Measurements from ENCODE around the gene PURA. TPM values are rescaled to one million over a fixed set of nuclear protein-coding genes. Genes with fewer than 3 reads are reported as not detected.
A peak's percentile ranks its signal among the peaks of the same experiment; 100 is the strongest.

The PURA gene
- 10.3 TPM for polyA plus RNA-seq (2013, experiment 1 of 2; ENCODE audit: insufficient read length)
- polyA plus RNA-seq (2013, experiment 2 of 2; ENCODE audit: insufficient read length): 11.4 TPM

- DNase-seq: peak; percentile 96
Observed at GRCh38 chr5:140113699-140114263, at the start of gene PURA. PURA (plus strand) TSS chr5:140114109; CDS start chr5:140114182, 73 bp downstream.

DNA sequence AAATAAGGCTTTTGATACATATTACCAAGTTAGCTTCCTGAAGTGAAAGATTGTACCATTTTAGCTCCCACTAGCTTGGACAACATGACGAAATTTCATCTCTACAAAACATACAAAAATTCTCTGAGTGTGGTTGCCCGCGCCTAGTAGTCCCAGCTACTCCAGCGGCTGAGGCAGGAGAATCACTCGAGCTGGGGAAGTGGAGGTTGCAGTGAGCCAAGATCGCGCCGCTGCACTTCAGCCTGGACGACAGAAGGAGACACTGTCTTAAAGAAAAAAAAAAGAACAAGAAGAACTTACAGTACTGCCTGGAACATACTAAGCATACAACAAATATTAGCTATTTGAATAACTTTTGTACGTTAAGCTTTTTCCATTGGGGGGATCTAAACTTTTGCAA, 41.1 kb upstream of the PURA start:
- no peak for DNase-seq

DNA sequence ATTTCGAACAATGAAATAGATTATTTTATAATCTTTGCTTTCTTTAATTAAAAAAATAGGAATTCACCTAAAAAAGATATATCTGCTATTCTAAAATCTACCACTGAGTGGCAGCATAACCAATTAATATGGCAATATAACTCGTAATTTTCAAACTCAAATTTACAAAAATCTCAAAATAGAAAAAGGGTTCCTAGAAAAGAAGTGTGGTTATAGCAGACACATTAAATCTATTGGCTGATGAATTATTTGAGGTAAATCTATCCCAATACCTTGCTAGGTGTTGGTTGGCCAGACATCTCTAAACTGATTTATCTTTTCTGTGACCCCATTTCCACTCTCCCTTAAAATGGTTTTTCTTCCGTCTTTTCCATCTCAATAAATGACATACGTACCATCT, 40.6 kb upstream of the PURA start:
- DNase-seq: peak; percentile 26

GRCh38 chr5:140075371-140075770, 38.5 kb upstream of the PURA start:
- DNase-seq: peak; percentile 20

- DNase-seq: no peak
Observed at GRCh38 chr5:140076142-140076541, 37.8 kb upstream of the PURA start.

DNA sequence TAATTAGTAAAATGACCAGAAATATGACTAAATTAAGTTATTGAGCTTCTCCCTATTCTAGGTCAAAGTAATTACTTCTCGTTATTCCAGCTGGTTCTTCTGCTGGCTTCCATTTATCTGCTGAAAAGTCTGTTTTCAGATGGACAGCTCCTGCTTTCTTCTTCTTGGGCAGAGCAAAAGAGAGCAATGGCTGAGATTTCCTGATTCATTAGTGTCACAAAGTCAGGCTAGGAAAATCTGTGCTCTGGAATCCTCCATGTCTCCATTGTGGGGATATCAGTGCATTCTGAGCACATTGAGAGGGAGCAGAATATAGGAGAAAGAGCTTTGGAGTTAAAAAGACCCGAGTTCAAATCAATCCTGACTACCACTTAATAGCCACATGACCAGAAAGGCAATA, 37.1 kb upstream of the PURA start:
- DNase-seq: no peak

GRCh38 chr5:140083120-140083519, 30.8 kb upstream of the PURA start:
- no peak for DNase-seq

- no peak for DNase-seq
Observed at GRCh38 chr5:140083650-140084049, 30.3 kb upstream of the PURA start.

DNA sequence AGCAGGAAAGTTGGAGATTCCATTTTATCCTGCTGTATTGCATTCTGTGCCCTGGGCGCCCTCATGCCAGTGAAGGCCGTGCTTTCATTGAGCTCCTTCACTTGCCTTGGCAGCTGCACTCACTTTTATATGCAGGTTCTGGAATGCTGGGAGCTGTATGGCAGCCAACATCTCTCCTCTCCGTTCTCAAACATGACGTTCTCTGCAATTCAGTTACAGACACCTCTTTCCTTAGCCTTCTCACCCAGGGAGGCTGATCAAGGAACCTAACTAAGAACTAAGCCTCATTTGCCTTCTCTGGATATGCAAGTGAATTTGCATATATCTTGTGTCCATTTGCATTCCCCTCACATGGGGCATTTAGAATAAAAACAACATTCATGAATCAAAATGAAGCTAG, 29.4 kb upstream of the PURA start:
- no peak for DNase-seq

GRCh38 chr5:140090251-140090650, 23.7 kb upstream of the PURA start:
- DNase-seq: no peak

- DNase-seq: no peak
Observed at GRCh38 chr5:140093179-140093578, 20.7 kb upstream of the PURA start.

DNA sequence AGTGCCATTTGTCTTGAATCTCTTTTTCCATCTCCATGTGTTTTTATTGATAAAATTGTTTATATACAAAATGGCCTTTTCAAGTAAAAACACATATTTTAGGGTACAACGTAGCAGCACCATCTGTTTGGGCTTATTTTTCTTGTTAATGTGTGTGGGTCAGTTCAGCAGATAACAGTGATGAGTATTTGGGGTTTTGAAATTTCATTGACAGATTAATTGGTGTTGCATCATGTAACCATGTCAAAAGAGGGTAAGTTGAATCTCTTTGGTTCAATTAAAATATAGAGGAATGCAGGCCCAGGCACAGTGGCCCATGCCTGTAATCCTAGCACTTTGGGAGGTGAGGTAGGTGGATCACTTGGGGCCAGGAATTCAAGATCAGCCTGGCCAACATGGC, 20.0 kb upstream of the PURA start:
- no peak for DNase-seq

GRCh38 chr5:140094889-140095288, 19.0 kb upstream of the PURA start:
- DNase-seq: no peak

DNA sequence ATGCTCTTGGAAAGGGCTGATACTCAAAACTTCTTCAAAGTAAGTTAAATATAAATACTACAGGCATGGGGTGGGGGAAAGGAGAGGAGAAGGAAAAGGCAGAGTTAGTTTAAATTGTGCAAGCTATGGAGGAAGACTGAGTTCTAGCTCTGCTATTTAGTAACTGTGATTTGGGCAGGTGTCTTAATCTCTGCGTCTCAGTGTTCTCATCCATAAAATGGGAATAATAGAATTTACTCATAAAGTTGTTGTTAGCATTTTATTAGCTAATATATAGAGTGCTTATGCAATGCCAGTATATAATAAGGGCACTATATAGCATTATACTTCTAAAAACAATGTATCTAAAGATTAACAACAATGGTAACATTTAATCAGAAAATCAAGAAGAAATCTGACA, 12.7 kb upstream of the PURA start:
- no peak for DNase-seq

- no peak for DNase-seq
Observed at GRCh38 chr5:140103154-140103553, 10.8 kb upstream of the PURA start.

DNA sequence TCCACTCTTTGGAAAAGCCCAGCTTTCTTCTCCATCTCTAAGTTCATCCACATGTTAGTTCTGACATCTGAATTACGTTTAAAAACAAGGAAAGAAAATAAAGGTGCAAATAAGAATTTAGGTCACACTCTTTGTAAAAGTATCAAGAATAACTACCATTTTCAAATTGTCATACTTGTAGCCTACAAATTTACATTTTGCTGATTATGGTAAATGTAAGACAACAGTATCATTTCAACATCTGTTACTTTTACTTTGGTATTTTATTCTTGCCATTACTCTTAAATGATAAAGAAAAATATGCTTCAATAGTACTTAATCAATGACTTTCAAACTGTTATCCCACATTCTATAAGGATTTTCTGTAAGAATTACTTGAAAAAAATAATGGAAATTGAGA, 9.8 kb upstream of the PURA start:
- no peak for DNase-seq

DNA sequence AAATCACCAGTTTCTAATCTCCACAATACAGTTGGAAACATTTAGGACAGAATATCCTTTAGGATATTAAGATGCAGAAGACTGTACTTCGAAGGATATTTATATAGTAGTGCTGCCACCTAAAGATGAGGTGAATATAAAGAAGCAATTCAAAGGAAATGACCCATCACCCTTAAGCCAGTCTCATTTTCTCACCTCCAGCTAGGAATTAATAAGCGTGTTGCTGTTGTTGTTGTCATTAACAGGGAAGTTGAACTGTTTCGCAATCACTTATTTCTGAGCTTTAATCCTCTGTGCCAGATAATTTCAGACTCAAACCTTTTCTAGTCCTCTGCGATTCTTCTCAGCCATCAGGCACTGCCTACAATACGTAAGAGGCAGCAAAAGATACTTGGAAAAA, 7.8 kb upstream of the PURA start:
- DNase-seq: no peak

GRCh38 chr5:140106805-140107311, 7.1 kb upstream of the PURA start:
- no peak for DNase-seq

DNA sequence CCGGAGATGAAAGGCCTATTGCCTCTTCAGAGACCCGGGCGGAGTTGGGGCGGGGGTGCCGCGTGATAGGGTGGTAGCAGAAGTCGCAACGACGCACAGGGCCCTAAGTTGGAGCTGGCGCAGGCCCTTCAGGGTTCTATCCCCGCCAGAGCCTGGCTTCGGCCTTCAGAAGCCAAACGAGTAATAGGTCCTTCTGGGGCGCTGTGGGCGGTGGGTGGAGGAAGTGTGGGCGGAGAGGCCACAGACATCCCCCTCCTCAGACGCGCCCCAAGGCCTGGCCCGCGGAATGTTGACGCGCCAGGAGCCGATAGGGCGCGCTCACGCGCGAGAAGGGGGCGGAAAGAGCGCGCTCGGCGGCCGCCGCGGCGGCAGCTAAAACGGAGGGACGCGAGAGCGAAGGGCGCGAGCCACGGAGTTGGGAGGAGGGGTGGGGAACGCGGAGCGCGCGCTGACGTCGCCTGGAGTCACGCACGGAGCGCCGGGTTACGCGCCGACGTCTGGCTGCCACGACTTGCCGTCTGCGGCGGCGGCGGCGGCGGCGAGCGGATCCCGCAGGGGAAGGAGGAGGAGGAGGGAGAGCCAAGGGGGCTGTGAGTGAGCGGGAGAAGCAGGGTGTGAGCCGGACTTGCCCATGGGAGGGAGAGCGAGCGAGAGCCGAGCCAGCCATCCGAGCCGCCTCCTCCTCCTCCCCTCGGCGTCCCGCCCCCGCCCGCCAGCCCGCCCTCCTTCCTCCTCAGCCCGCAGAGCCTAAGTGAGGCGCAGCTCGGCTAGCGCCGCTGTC, 6.4 kb upstream of the PURA start:
- DNase-seq: peak; percentile 94

GRCh38 chr5:140108093-140109017, 5.6 kb upstream of the PURA start:
- DNase-seq: no peak

DNA sequence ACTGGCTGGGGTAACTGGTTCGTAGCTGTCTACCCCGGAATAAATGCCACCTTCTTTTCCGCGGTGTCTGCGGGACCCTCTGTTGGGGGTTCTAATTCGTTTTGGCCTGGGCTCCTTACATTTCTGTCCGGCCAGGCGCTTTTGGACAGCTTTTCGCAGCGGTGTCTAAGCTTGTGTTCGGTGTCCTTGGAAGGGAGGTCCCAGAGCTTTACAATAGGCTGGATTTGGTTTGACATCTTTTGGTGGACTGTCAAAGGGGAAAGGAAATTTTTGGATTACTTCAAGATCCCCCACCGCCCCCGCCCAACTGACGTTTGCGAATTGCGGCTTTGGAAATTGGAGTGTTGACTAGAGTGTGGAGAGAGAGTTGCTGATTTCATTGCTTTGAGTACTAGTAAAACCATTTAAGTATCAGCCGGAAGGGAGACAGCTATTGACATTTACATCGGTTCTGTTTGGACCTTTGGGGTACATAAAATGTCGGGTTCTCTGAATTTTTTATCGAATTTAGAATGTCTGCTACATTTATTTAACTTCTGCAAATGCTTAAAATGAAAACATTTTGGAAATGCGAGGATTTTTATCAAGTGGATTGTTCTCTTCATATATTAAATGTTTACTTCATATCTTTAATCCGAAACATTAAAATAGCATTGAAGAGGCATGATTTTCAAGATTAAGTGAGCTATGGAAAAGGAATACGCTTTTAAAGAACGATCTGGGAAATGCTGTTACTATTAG, 4.7 kb upstream of the PURA start:
- peak; percentile 40 for DNase-seq
